Fibroblast of lung (primary cell): ENCODE data around the gene DSTN. TPM values are rescaled to one million over a fixed set of nuclear protein-coding genes. Genes with fewer than 3 reads are reported as not detected.

ENCODE experiments used
- DNase-seq, 2 donors: peaks; one replicate each; pipeline versions ENCODE4 v3.0.0 to v3.0.0-alpha.2; 2010; ENCODE audit warnings: low read depth in 2 of 2
- H2AFZ ChIP-seq: 2 replicates; pipeline ENCODE4 v1.5.1; 2012; ENCODE audit warnings: low read length, control low read depth, inconsistent platforms
- H3K27ac ChIP-seq: 2 replicates; pipeline ENCODE4 v1.5.1; 2011; ENCODE audit warnings: low read length, control low read depth; ENCODE audit not compliant: insufficient read depth
- H3K27me3 ChIP-seq: 2 replicates; pipeline ENCODE4 v1.5.1; 2011; ENCODE audit warnings: mild to moderate bottlenecking, low read length; ENCODE audit not compliant: control insufficient read depth, insufficient read depth
- H3K36me3 ChIP-seq: 2 replicates; pipeline ENCODE4 v1.5.1; 2011; ENCODE audit warnings: low read length; ENCODE audit not compliant: control insufficient read depth, insufficient read depth
- H3K4me1 ChIP-seq: 2 replicates; pipeline ENCODE4 v1.5.1; 2011; ENCODE audit warnings: low read length; ENCODE audit not compliant: control insufficient read depth, insufficient read depth; ENCODE audit errors: extremely low read depth
- H3K4me2 ChIP-seq: 2 replicates; pipeline ENCODE4 v1.5.1; 2011; ENCODE audit warnings: low read length, control low read depth; ENCODE audit not compliant: insufficient read depth; ENCODE audit errors: extremely low read depth
- H3K4me3 ChIP-seq, 4 experiments: fragments of 200-600 bp in 1 of 4; sonication (generic) in 1 of 4; replicated peaks in 1 of 4; 2 replicates each; pipeline ENCODE4 v1.5.1; 2011 to 2016; ENCODE audit warnings: low read length in 4 of 4, low read depth in 3 of 4, mild to moderate bottlenecking in 3 of 4, control low read depth in 2 of 4, inconsistent platforms in 1 of 4, mixed read lengths in 1 of 4; ENCODE audit not compliant: insufficient read depth in 1 of 4; ENCODE audit errors: control extremely low read depth in 1 of 4
- H3K79me2 ChIP-seq: 2 replicates; pipeline ENCODE4 v1.5.1; 2012; ENCODE audit warnings: mild to moderate bottlenecking, low read length, inconsistent platforms; ENCODE audit not compliant: control insufficient read depth, insufficient read depth
- H3K9ac ChIP-seq: 2 replicates; pipeline ENCODE4 v1.5.1; 2011; ENCODE audit warnings: mild to moderate bottlenecking, low read length, control low read depth; ENCODE audit not compliant: insufficient read depth
- H3K9me3 ChIP-seq: 2 replicates; pipeline ENCODE4 v1.5.1; 2012; ENCODE audit warnings: low read depth, low read length; ENCODE audit not compliant: control insufficient read depth, insufficient read depth
- H4K20me1 ChIP-seq: 2 replicates; pipeline ENCODE4 v1.5.1; 2011; ENCODE audit warnings: low read length; ENCODE audit not compliant: control insufficient read depth, insufficient read depth; ENCODE audit errors: extremely low read depth
- EZH2 ChIP-seq: IDR thresholded peaks from 2 replicates; pipeline ENCODE4 v1.5.1; 2012; ENCODE audit warnings: low read length, control low read depth, mild to moderate bottlenecking; ENCODE audit errors: missing control alignments
- polyA plus RNA-seq, 2 donors: library from polyadenylated mRNA; depleted of rRNA in 1 of 2; stranded (reverse) in 1 of 2; unstranded in 1 of 2; fragments of >200 nt; gene quantifications; 2 replicates each; pipeline ENCODE4 v1.2.1, GENCODE V29; 2011 to 2012; ENCODE audit warnings: missing spikeins in 1 of 2
- total RNA-seq: library from RNA; depleted of rRNA; stranded (reverse); fragments of >200 nt; gene quantifications from 2 replicates; pipeline ENCODE4 v1.2.1, GENCODE V29; 2014
- TF ChIP-seq, protein P1 (sequence below), 2 donors: IDR thresholded peaks in 1 of 2; conservative IDR thresholded peaks in 1 of 2; 1 replicate in 1 of 2; 2 replicates in 1 of 2; pipeline ENCODE4 v1.5.1; 2011 to 2012; ENCODE audit warnings: low read length in 2 of 2, control low read depth in 1 of 2, inconsistent platforms in 1 of 2, low read depth in 1 of 2, mild to moderate bottlenecking in 1 of 2

Gene DSTN
- total and polyA plus RNA-seq, 2 donors (not counting 1 experiment from before 2014, with no cell fraction given): 289 to 737 TPM

DNA sequence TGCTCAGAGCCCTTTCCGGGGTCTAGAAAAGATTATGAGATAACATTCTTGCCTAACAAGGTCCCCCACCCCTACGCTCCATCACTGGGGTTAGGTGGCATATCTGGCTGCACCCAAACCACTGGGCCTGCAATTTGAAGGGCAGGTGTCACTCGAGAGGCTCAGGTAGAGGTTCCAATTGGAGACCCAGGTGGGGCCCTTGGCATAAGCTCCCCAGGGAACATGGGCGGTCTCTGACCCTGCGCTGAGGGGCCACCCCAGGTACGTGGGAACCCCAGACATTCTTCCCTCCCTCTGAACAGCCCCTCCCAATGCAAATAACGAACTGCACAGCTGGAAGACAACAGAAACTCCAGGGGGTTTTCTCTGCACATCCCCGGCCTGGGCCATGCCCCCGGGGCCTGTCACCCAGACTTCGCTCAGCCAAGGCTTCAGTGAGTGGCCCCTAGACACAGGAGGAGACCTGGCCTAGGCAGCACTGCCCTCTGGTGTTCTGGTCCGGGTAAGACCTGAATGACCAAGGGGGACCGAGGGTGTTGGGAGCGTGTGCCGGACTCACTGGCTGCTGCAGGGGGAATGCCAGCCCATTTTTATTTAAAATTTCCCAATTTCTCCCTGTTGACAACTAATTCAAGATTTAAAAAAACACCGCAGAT, 47.5 kb downstream of the DSTN start:
- Histone ChIP-seq H3K4me1 (peaks cover 7% of the 10 kb centered on the region), H3K9me3 (no peaks in the 10 kb centered on the region), H3K79me2 (no peaks in the 10 kb centered on the region), H3K27ac (no peak overlapping the region), H3K27me3 (no peaks in the 10 kb centered on the region), H4K20me1 (no peaks in the 10 kb centered on the region), H3K9ac (no peak overlapping the region), H3K4me3 (no peak overlapping the region), H3K36me3 (peaks cover 67% of the 10 kb centered on the region), H3K4me2 (no peak overlapping the region), H2AFZ (no peak overlapping the region)
- no peak for TF ChIP-seq EZH2
- TF ChIP-seq, protein P1, sequence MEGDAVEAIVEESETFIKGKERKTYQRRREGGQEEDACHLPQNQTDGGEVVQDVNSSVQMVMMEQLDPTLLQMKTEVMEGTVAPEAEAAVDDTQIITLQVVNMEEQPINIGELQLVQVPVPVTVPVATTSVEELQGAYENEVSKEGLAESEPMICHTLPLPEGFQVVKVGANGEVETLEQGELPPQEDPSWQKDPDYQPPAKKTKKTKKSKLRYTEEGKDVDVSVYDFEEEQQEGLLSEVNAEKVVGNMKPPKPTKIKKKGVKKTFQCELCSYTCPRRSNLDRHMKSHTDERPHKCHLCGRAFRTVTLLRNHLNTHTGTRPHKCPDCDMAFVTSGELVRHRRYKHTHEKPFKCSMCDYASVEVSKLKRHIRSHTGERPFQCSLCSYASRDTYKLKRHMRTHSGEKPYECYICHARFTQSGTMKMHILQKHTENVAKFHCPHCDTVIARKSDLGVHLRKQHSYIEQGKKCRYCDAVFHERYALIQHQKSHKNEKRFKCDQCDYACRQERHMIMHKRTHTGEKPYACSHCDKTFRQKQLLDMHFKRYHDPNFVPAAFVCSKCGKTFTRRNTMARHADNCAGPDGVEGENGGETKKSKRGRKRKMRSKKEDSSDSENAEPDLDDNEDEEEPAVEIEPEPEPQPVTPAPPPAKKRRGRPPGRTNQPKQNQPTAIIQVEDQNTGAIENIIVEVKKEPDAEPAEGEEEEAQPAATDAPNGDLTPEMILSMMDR (conservative IDR thresholded peaks at IDR 0.05 in 1 of 2, IDR thresholded peaks at IDR 0.05 in 1 of 2; ENCODE audit: low read depth in 1 of 2, low read length in 2 of 2): peak; percentile 56 to 58
- DNase-seq: peak in 1 of 2 donors; percentile 45

DNA sequence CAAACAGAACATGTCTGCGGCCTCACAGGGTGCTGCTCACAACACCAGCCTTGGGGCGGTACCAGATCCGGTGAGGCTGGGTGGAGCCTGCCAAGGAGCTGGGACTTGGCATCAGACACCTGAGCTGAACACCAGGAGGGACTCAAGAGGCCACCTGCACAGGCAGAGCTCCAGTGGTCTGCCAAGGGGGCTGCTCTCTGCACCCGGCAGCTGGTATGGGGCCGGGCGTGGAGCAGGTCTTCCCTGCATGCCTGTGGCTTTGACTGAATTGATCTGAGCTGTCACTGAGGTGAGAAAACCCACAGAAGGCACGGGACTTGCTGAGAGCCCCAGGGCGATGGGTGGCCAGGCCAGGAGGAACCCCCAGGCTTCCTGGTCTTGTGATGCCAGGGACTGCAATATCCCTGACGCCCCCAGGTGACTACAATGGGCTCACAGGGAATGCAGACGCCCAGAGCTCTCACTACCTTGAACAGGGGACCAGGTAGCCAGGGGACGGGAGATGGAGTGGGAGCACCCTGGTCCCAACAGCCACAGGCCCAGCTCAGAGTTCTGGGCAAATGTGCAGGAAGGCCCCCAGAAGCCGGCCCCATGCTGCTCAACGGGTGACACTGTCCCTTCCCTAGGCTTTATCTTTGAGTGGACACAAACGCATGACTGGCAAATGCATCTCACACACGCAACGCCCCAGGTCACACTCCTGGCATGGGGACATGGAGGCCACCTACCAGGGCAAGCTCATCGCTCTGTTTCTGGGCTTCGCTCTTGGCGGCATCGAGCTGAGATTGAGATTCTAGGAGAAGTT, 48.2 kb downstream of the DSTN start:
- TF ChIP-seq, protein P1 (conservative IDR thresholded peaks at IDR 0.05 in 1 of 2, IDR thresholded peaks at IDR 0.05 in 1 of 2; ENCODE audit: low read depth in 1 of 2, low read length in 2 of 2): no peak
- TF ChIP-seq EZH2: no peak
- no peak overlapping the region for H3K9ac ChIP-seq
- H3K9me3 ChIP-seq: no peaks in the 10 kb centered on the region
- H3K4me2 ChIP-seq: no peak overlapping the region
- no peaks in the 10 kb centered on the region for H4K20me1 ChIP-seq
- no peak for DNase-seq
- H3K36me3 ChIP-seq: peaks cover 67% of the 10 kb centered on the region
- H2AFZ ChIP-seq: no peak overlapping the region
- no peak overlapping the region for H3K27ac ChIP-seq
- no peaks in the 10 kb centered on the region for H3K27me3 ChIP-seq
- H3K4me3 ChIP-seq: no peak overlapping the region
- no peaks in the 10 kb centered on the region for H3K79me2 ChIP-seq
- peaks cover 7% of the 10 kb centered on the region for H3K4me1 ChIP-seq

DNA sequence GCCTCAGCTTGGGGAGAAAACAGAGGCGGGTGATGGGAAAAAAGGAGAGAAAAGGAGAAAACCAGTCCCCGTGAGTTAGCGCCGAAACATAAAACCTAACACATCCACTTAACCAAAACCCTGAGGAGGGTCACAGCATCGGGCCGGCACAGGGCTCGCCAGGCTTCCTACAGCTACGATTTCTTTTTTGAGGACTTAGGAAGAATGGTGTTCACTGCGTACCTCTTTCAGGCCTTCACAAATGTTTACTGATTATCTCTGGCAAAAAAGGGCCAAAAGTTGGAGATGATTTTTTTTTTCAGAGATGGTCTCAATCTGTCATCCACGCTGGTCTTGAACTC, 48.8 kb downstream of the DSTN start:
- Histone ChIP-seq H2AFZ (no peak overlapping the region), H3K27ac (no peak overlapping the region), H3K36me3 (peaks cover 68% of the 10 kb centered on the region), H4K20me1 (no peaks in the 10 kb centered on the region), H3K4me3 (no peak overlapping the region), H3K9me3 (no peaks in the 10 kb centered on the region), H3K4me2 (no peak overlapping the region), H3K9ac (no peak overlapping the region), H3K27me3 (no peaks in the 10 kb centered on the region), H3K4me1 (peaks cover 7% of the 10 kb centered on the region), H3K79me2 (no peaks in the 10 kb centered on the region)
- TF ChIP-seq, protein P1 (conservative IDR thresholded peaks at IDR 0.05 in 1 of 2, IDR thresholded peaks at IDR 0.05 in 1 of 2; ENCODE audit: low read depth in 1 of 2, low read length in 2 of 2): no peak
- no peak for TF ChIP-seq EZH2
- no peak for DNase-seq
